B cell (primary cell): ENCODE data around the gene GPC5.

ENCODE experiments used
- CTCF ChIP-seq: fragments of 200-600 bp; IDR thresholded peaks from one replicate; pipeline ENCODE4 v1.8.0; 2022; ENCODE audit warnings: antibody characterized with exemption, mild to moderate bottlenecking
- EZH2 ChIP-seq: IDR thresholded peaks from 2 replicates; pipeline ENCODE4 v1.6.1; 2012; ENCODE audit warnings: borderline replicate concordance, low read depth, mild to moderate bottlenecking, moderate library complexity, low read length; ENCODE audit not compliant: insufficient read depth, poor library complexity, severe bottlenecking

GRCh38 chr13:92566767-92567166 lies 1168.3 kb downstream of the GPC5 start:
- no peak for TF ChIP-seq CTCF
- no peak for TF ChIP-seq EZH2
